ENCODE measurements around the gene NFATC2.

GRCh38 chr20:51565298-51566144 is 23.0 kb upstream of the NFATC2 start:
- TF ChIP-seq CTCF (IDR thresholded peaks at IDR 0.05) = no peak
- TF ChIP-seq POLR2A (IDR thresholded peaks at IDR 0.05) = no peak
- no peak for TF ChIP-seq EP300 (IDR thresholded peaks at IDR 0.05)
